Pancreas (tissue), 10 donors: ENCODE data around the gene AGFG2. TPM values are rescaled to one million over a fixed set of nuclear protein-coding genes. Genes with fewer than 3 reads are reported as not detected.
A peak's percentile ranks its signal among the peaks of the same experiment; 100 is the strongest.

Experiments used
- ATAC-seq, 4 donors: fragments of 200-7000 bp; cut with Tn5 transposase; one replicate each; pipeline versions ENCODE4 v1.8.0 to v1.9.1; 2020; ENCODE audit warnings: mild to moderate bottlenecking in 4 of 4, moderate library complexity in 4 of 4
- DNase-seq, 6 donors: peaks; one replicate each; pipeline ENCODE4 v3.0.0-alpha.2; 2020
- FAIRE-seq: peaks from 2 replicates; lab custom pipeline; 2012; peaks lifted over from hg19 to GRCh38; lab: Jason Lieb, UNC
- H3K27ac ChIP-seq, 4 donors: fragments of 200-600 bp; sonication (generic); 1 replicate in 3 of 4; 2 replicates in 1 of 4; pipeline versions ENCODE4 v1.5.0 to v1.8.0; 2020
- H3K27me3 ChIP-seq, 4 donors: fragments of 200-600 bp; one replicate each; pipeline ENCODE4 v1.8.0; 2021
- H3K36me3 ChIP-seq, 3 donors: fragments of 200-600 bp; sonication (generic) in 1 of 3; one replicate each; pipeline versions ENCODE4 v1.5.0 to v1.8.0; 2020 to 2021
- H3K4me1 ChIP-seq, 3 donors: fragments of 200-600 bp; one replicate each; pipeline ENCODE4 v1.8.0; 2021
- H3K4me3 ChIP-seq, 4 donors: fragments of 200-600 bp; sonication (generic) in 2 of 4; one replicate each; pipeline versions ENCODE4 v1.5.0 to v1.8.0; 2020 to 2021
- H3K9me3 ChIP-seq, 4 donors: fragments of 200-600 bp; one replicate each; pipeline ENCODE4 v1.8.0; 2021
- WGBS, 2 donors: extraction: QIAGEN DNeasy Blood & Tissue Kit; methylation state at CpG; one replicate each; pipeline ENCODE4 v1.1.7; 2013; 5-methylcytosine and 5-hydroxymethylcytosine counted together
- intact Hi-C, 3 donors: fragments of 100-400 bp; cut with DNase I; formaldehyde crosslinking; loops; one replicate each; pipeline versions ENCODE4 v1.11.1 to v1.14.2; 2022
- polyA plus RNA-seq, 2 donors: library from polyadenylated mRNA; stranded (reverse); fragments of 200-250 nt; gene quantifications; one replicate each; pipeline ENCODE4 v1.2.3, GENCODE V29; 2013
- total RNA-seq, 6 donors: library from RNA; stranded (reverse); fragmentation: NEBNext Ultra II Directional in 4 of 6; extraction: Animal tissue kit (Norgen Biotek cat#: 25700) in 4 of 6; gene quantifications; one replicate each; pipeline versions ENCODE4 v1.2.1 to v1.2.4, GENCODE V29; 2021 to 2023
- TF ChIP-seq, protein P1 (sequence below), 4 donors: fragments of 200-600 bp; sonication (generic) in 3 of 4; IDR thresholded peaks; one replicate each; pipeline versions ENCODE4 v1.5.0 to v1.8.0; 2021; ENCODE audit warnings: antibody characterized with exemption in 4 of 4
- donor health status: healthy with polysubstance abuse.
- donor health status: DM: no; HTN: no; CAD: no; lungs with moderate emphysema.
- donor health status: DM: no; HTN: no; CAD: no.
- donor health status: control.
- donor health status: control.
- donor health status: Bipolar disorder and iron deficiency.
- donor health status: DM: yes; HTN: yes; CAD: no.
- donor health status: DM: no; HTN: no; CAD: no.
- donor health status: DM: no; HTN: no; CAD: no.
- donor health status: DM: yes; HTN: yes; CAD: no.

The AGFG2 gene
- total RNA-seq (10 to 100 TPM; 13.6 to 33.1 (median 21.4) TPM), polyA plus RNA-seq (10 to 100 TPM; 24.5 to 41.0 TPM)

- H3K36me3 ChIP-seq: no peaks in the 10 kb centered on the region
Measured at GRCh38 chr7:100538654-100539435, at the start of gene AGFG2. AGFG2 (plus strand) TSS chr7:100539203; CDS start chr7:100539347, 144 bp downstream.

GRCh38 chr7:100489824-100490223 lies 49.2 kb upstream of the AGFG2 start:
- intact Hi-C loops: loop anchor here in 1 of 3 donors (10.0 kb wide), 1 partner anchor 45 kb away; the partner anchor contains the start of gene AGFG2
- TF ChIP-seq, protein P1, sequence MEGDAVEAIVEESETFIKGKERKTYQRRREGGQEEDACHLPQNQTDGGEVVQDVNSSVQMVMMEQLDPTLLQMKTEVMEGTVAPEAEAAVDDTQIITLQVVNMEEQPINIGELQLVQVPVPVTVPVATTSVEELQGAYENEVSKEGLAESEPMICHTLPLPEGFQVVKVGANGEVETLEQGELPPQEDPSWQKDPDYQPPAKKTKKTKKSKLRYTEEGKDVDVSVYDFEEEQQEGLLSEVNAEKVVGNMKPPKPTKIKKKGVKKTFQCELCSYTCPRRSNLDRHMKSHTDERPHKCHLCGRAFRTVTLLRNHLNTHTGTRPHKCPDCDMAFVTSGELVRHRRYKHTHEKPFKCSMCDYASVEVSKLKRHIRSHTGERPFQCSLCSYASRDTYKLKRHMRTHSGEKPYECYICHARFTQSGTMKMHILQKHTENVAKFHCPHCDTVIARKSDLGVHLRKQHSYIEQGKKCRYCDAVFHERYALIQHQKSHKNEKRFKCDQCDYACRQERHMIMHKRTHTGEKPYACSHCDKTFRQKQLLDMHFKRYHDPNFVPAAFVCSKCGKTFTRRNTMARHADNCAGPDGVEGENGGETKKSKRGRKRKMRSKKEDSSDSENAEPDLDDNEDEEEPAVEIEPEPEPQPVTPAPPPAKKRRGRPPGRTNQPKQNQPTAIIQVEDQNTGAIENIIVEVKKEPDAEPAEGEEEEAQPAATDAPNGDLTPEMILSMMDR (IDR thresholded peaks at IDR 0.05): no peak
- peak in 3 of 4 donors; percentile 51 to 75 (median 74) for ATAC-seq
- DNase-seq: peak in 3 of 6 donors; percentile 44 to 65 (median 60)
- H3K27me3 ChIP-seq: no peaks in the 10 kb centered on the region
- H3K36me3 ChIP-seq: no peaks in the 10 kb centered on the region
- no peak overlapping the region for H3K4me3 ChIP-seq
- no peak overlapping the region for H3K27ac ChIP-seq
- peaks cover 0 to 5% (median 0%) of the 10 kb centered on the region in 3 donors for H3K4me1 ChIP-seq
- no peaks in the 10 kb centered on the region for H3K9me3 ChIP-seq
- WGBS, 2 donors: 46 to 54% methylated on average over 9 of the region's 9 CpGs
- no peak for FAIRE-seq

More at GRCh38 chr7:100538654-100539435, at the start of gene AGFG2:
- intact Hi-C loops: loop anchor here in 1 of 3 donors (10.0 kb wide), 1 partner anchor 54 kb away; the partner anchor contains the start of gene NYAP1
- TF ChIP-seq, protein P1 (IDR thresholded peaks at IDR 0.05): no peak
- Histone ChIP-seq H3K27ac (peak within 1 kb of the TSS; percentile 77 to 90 (median 87)), H3K27me3 (no peaks in the 10 kb centered on the region), H3K9me3 (no peaks in the 10 kb centered on the region), H3K4me1 (peaks cover 23 to 28% (median 23%) of the 10 kb centered on the region in 3 donors), H3K4me3 (peak within 1 kb of the TSS; percentile 66 to 76 (median 74))
- FAIRE-seq (peak; percentile 96), ATAC-seq (peak; percentile 93 to 97 (median 94)), DNase-seq (peak; percentile 99 to 100 (median 100))
- WGBS, 2 donors: 0% methylated on average over 58 to 60 of the region's 60 CpGs

DNA sequence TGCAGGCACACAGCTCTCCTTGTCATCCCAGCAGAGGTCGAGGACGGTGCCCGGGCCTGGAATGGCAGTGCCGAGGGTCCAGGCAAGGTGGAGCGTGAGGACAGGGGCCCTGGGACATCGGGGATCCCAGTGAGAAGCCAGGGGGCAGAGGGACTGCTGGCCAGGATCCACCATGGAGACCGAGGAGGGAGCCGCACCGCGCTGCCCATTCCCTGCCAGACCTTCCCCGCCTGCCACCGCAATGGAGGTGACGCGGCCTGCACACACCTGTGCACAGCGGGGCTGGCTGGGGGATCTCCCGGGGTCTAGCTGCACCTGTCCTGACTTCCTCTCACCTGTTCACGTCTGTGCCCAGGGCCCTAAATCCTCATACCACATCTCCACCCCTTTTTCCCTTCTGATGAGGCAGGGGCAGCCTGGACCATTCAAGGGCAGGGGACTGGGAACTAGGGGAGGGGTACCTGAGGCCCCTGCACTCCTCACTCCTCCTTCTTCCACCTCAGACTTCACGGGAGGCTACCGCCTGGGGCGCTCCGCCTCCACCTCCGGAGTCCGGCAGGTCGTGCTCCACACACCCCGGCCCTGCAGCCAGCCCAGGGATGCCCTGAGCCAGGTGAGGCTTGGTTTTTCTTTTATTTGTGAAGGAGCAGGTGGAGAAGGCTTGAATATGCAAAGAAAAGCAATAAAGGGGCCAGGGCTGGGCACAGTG lies 48.4 kb upstream of the AGFG2 start:
- no peaks in the 10 kb centered on the region for H3K36me3 ChIP-seq
- peaks cover 0 to 5% (median 0%) of the 10 kb centered on the region in 3 donors for H3K4me1 ChIP-seq
- 82% methylated on average over 22 to 25 of the region's 25 CpGs for WGBS, 2 donors
- peak in 1 of 6 donors; percentile 66 for DNase-seq
- TF ChIP-seq, protein P1 (IDR thresholded peaks at IDR 0.05): no peak
- no peak overlapping the region for H3K4me3 ChIP-seq
- no peaks in the 10 kb centered on the region for H3K9me3 ChIP-seq
- intact Hi-C loops: no loop called here
- ATAC-seq: no peak
- H3K27ac ChIP-seq: no peak overlapping the region
- FAIRE-seq: no peak
- H3K27me3 ChIP-seq: no peaks in the 10 kb centered on the region

- Histone ChIP-seq H3K9me3 (no peaks in the 10 kb centered on the region), H3K4me1 (peaks cover 0 to 5% (median 0%) of the 10 kb centered on the region in 3 donors), H3K27me3 (no peaks in the 10 kb centered on the region), H3K4me3 (no peak overlapping the region), H3K36me3 (no peaks in the 10 kb centered on the region), H3K27ac (no peak overlapping the region)
- WGBS, 2 donors: 93 to 95% methylated on average over 5 of the region's 5 CpGs
- no peak for ATAC-seq
- intact Hi-C loops: no loop called here
- no peak for DNase-seq
- no peak for FAIRE-seq
- TF ChIP-seq, protein P1 (IDR thresholded peaks at IDR 0.05): no peak
Measured at GRCh38 chr7:100491192-100491578, 47.8 kb upstream of the AGFG2 start.
